DMS79 treated with DMSO at 0.1 percent for 48 hours (cell line): Measurements from ENCODE around the gene NR2E3.
"Not testable (repeated sequence)": the region's sequence is repeated elsewhere in the genome, so short reads cannot be mapped to it uniquely, and the experiment has no call there.

ENCODE experiments used
- DNase-seq: peaks from one replicate; lab custom pipeline; 2025; lab: John Stamatoyannopoulos, UW

NR2E3 gene

DNA sequence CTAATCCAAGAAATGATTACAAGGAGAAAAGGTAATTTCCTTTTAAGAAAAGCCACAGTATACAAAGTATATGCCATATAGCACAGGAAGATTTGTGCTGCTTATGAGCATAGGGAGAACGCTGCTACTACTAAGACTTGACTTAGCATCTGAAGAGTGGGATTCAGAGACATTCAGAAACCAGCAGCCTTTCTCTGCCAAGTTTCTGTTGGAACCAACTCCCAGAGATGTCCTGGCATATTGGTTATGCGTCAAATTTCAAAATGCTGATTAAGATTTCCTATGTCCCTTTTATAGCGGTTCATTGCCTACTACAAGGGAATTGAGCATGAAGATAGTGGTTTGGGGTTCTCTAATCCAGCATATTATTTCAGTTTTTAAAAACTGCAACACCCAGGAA is 4.9 kb downstream of the NR2E3 start:
- DNase-seq = no peak

DNA sequence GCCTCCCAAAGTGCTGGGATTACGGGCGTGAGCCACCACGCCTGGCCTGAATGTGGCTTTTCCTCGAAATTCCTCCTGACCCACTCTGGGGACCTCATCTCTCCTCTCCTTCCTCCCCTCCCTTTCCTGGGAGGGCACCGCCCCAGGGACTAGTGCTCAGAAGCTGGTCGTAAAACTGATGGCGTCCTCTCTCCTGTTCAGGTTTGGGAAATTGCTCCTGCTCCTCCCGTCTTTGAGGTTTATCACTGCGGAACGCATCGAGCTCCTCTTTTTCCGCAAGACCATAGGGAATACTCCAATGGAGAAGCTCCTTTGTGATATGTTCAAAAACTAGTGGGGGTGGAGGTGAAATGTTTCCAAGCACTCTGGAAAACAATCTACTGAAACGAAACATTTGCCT is 7.0 kb downstream of the NR2E3 start:
- no peak for DNase-seq

DNA sequence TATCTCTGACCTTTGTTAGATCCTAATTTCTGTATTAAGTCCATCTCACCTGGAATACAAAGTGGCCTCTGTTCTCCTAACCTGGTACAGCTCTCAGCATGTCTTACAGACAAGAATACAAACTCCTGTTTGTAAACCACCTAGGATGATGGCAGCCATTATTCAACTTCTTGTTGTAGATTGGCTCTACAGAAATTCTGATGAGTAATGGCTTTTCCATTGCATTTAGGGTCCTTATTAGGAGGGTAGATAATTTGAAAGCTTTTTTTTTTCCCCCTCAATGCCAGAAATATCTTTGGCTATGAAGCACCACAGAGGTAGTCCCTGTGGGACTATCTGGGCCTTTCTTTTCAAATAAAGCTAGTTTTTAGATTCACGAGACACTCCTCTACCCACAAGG is 9.8 kb downstream of the NR2E3 start:
- DNase-seq = no peak

DNA sequence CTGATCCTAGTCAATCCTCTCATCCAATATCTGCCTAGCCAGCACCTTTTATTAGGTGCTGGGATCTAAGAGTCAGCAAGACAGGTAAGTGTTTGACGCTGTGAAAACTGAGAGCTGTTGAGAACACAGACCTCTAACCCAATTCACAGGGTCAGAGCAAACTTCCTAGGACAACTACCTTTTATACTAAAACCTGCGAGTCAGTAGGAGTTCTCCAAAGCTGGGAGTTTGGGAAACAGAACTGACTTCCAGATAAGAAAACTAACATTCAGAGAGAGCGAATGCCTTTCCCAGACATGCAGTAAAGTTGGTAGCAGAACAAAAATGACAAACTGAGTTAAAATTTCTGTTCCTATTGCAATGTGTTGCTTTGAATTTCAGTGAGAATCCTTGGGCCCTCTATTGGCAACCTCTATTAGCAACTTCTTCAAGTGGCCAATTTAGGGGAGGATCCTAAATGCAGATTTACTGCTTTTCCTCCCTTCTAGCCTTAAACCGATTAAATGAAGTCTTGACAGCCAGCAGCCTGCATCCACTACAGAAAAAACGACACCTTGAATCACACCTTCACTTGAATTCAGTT is 11.3 kb downstream of the NR2E3 start:
- DNase-seq = no peak

DNA sequence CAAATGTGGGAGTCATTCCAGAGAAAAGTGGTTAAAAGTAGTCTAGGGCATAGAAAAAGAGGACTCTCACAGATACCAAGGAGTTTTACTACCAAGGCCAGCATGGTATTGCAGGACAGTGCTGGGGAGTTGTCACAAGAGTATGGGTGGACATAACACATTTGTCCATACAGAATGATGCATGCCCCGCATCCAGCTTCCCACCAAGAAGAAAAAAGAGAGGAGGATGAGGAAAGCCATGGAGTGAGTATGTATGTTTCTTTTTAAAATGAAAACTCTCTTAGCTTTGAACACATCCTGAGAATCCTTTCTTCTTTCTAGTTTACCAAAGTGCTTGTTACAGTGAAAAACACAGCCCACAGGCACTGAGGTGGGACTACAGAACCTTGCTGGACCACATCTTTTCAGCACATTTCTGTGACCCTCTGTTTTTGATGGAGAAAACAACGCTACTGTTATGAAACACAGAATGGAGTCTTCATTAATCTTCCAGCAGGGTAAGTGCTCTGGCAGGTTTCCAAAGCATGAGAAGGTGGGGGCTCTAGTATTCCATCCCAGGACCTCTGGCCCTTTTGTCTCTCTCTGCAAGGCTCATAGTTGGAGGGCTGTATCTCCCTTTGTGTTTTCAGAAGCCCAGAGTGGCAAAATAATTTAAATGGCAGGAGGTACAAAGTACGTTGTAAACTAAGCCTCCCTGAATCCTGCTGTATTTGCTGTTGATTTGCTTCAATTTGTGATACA is 12.7 kb downstream of the NR2E3 start:
- DNase-seq = no peak

DNA sequence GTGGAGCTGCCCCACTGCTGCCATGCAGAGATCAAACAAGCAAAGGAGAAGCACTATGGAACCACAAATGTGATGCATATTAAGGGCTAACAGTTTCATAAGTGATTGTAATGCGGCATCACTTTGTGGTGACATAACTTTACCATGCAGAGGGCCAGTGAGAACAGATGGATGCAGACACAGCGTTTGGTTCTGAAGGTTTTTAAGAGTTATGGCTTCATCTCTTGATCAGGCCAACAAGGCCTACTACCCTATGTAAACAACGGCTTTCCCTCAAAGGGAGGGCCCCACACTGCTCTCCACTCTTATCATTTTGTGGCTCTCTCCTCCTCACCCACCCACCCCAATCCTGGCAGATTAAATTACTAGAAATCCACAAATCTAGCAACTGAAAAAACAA is 13.4 kb downstream of the NR2E3 start:
- no peak for DNase-seq

DNA sequence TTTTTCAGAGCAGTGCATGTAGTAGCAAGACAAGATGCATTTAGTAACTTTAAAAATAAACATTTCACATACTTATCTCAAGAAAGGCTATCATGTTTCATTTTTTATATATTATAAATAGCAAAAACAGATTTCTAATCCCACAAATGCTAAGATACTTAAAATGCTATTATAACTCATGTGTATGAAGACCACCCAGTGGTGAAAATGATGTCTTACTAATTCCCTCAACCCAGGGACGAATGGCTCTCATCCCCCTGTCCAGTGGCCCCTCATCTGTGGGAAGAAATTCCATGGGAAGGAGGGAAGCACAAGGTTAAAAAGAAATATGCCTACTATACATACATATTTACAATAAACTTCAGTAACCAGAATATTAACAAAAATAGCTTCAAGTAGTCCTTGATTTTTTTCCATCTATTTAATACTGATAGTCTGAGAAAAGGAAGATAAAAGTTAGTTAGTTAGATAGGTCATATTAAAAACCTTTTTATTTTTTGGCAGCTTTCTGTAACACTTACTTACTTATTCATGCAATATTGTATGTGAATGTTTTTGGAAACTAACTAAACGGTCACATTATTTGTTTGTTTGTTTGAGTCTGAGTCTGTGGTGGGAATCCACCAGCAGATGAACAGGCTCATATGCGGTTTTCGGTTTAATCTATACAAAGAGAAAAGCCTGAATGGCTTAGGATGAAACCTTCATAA is 14.8 kb downstream of the NR2E3 start:
- DNase-seq = no peak

DNA sequence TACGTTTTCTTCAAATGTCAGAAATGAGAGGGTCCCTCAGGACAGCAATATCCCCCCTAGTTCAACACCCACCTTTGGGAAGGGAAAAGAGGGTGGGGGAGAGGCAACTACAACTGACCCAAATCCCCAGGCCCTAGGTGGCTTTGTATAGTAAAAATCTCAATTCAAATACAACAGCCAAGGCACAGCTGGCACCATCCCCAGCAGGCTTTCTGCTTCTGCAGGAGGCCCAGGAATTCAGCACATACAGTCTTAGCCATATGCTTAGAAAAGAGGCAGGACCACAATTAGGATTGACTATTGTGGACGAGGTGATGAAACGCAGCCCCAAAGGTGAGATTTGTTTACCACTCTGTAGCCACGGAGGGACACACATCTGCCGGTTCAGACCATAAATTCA is 15.8 kb downstream of the NR2E3 start:
- DNase-seq = no peak

DNA sequence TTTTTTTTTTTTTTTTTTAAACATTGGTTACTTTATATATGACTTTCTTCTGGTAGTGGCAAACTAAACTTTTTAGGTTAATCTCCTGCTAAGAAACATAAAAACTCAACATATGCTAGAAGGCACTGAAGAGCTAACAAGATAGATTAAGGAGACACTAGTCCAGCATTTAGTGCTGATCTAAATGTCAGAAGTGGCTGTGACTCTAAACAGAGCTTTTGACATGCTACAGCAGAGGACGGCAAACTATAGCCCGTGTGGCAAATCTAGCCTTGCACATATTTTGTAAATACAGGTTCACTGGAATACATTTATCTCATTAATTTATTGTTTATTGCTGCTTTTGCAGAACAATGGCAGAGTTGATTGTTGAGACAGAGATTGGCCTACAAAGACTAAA is 20.6 kb downstream of the NR2E3 start:
- DNase-seq = no peak

DNA sequence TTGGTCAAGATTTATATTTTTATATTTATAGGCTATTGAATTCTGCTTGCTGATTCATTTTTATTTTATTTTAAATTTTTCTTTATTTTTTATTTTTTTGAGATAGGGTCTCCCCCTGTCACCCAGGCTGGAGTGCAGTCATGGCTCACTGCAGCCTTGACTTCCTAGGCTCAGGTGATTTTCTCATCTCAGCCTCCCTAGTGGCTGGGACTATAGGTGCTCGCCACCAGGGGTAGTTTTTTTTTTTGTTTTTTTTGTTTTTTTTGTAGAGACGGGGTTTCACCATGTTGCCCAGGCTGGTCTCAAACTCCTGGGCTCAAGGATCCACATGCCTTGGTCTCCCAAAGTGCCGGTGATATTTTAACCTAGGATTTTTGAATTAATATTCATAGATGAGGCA is 31.2 kb downstream of the NR2E3 start:
- DNase-seq = no peak

DNA sequence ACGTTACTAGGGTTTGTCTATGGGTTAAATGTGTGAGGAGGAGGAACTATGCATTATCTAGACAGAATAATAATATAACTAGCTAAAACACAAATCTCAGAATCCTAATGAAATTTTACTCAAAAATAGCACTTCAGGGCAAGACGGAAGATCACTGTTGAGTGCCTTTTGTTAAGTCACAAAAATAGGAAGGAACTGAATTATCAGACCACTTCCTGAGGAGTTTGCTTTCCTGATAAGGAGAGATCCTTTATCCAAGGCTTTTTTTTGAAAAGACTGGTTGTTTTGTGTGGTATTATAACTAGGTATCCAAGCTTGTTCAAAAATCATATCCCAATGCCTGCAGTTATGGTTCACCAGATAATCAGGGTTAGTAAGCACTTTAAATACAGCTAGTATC is 34.6 kb downstream of the NR2E3 start:
- DNase-seq = no peak

DNA sequence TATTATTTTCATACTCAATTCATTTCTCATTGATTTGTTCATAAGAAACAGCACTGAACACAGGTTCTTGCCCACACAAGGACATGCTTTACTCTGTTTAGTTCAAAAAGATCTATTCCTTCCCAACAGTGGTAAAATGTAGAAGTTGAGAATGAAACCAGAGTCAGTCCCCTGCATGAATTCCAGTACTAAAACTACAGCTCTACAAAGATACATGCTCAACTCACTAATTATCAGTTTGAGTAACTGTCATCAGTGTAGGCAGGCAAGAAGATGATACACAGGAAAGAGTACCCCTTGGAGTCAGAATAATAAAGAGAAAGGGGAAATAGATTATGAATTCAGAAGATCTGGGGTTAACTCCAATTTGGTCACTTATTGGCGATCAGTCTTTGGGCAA is 43.2 kb downstream of the NR2E3 start:
- DNase-seq = no peak

DNA sequence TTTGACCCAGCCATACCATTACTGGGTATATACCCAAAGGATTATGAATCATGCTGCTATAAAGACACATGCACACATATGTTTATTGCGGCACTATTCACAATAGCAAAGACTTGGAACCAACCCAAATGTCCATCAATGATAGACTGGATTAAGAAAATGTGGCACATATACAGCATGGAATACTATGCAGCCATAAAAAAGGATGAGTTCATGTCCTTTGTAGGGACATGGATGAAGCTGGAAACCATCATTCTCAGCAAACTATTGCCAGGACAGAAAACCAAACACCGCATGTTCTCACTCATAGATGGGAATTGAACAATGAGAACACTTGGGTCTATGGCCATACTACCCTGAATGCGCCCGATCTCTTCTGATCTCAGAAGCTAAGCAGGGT is 47.9 kb downstream of the NR2E3 start:
- not testable (repeated sequence) for DNase-seq
